IPS DF 6.9 (cell line): ENCODE measurements around the gene BTBD17.

ENCODE experiments used
- DNase-seq: peaks from one replicate; pipeline ENCODE4 v3.0.0-alpha.2; 2013; ENCODE audit warnings: low read depth, low spot score
- H3K27ac ChIP-seq: one replicate; pipeline ENCODE4 v1.5.1; 2013; ENCODE audit warnings: low read length, control low read depth
- H3K27me3 ChIP-seq: 2 replicates; pipeline ENCODE4 v1.6.1; 2013; ENCODE audit warnings: mild to moderate bottlenecking, low read length; ENCODE audit not compliant: control insufficient read depth, insufficient read depth
- H3K36me3 ChIP-seq: 2 replicates; pipeline ENCODE4 v1.6.1; 2013; ENCODE audit warnings: low read length; ENCODE audit not compliant: control insufficient read depth, insufficient read depth
- H3K4me1 ChIP-seq: 2 replicates; pipeline ENCODE4 v1.6.1; 2013; ENCODE audit warnings: low read length; ENCODE audit not compliant: control insufficient read depth, insufficient read depth
- H3K4me3 ChIP-seq: 2 replicates; pipeline ENCODE4 v1.5.1; 2013; ENCODE audit warnings: mild to moderate bottlenecking, low read length
- H3K9me3 ChIP-seq: 2 replicates; pipeline ENCODE4 v1.6.1; 2013; ENCODE audit warnings: low read length, inconsistent platforms; ENCODE audit not compliant: control insufficient read depth, insufficient read depth
- WGBS: extraction: QIAGEN DNeasy Blood & Tissue Kit; methylation state at CpG from one replicate; pipeline ENCODE4 v1.1.7; 2013; ENCODE audit warnings: mixed read lengths, missing lambda C conversion rate; ENCODE audit not compliant: insufficient read length, insufficient coverage; 5-methylcytosine and 5-hydroxymethylcytosine counted together

Gene BTBD17

DNA sequence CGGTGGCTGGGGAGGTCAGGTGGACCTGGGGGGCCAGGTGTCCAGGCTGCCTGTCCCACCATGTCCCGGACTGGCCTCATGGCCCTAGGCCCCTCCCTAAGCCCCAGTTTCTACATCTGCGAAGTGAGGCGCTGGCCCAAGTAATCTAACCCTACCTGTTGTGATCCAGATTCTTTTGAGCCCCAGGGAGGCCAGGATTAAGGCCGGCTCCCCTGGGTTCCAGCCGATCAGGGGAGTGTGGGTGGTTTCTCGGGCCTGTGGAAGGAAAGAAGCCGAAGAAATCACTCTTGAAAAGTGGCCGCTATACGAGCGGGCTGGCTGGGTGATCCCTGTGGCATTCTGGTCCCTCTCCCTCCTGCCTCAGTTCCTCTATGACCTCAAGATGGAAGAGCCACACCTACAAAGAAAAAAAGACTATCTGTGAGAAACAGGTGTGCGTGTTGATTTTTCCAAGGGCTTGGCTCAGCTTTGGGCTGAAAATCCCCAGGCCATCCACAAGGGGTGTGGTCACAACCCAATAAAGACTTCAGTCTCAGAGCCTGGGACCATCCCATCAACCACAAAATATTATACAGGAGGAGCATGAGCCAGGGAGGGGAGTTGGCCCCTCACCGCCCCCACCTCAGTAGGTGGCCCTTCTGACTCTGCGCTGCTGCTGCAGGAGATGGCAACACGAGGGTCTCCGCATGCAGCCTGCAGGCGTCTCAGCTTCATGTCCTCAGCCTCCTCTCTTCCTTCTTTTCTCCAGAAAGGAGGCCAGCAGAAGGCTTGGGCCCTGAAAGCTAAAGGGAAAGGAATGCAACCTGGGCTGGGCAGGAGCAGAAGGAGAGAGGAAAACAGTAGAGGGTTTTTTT is 25.9 kb upstream of the BTBD17 start:
- Histone ChIP-seq H3K36me3 (no peaks in the 10 kb centered on the region), H3K9me3 (no peaks in the 10 kb centered on the region), H3K27ac (no peak overlapping the region), H3K27me3 (no peaks in the 10 kb centered on the region), H3K4me1 (peaks cover 7% of the 10 kb centered on the region), H3K4me3 (no peak overlapping the region)
- DNase-seq = no peak
- WGBS = no CpG with 5 or more reads among the region's 17 CpGs

DNA sequence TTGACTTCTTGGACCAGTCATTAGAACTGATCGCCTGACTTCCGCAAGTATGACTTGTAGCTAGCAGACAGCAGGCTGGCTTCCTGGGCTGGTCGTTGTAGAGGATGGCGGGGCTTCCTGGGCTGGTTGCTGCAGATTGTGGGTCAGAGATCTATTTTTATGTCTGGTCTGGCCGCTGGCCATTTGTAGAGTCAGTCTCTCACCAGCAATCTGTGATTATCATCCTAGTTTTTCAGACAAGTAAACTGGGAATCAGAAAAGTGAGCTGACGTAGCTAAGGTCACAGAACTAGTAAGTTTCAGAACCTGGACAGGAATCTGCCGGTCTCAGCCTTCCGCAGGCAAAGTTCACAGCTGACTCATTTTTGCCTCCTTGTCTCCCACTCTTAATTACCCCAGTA is 24.7 kb upstream of the BTBD17 start:
- DNase-seq = no peak
- no peaks in the 10 kb centered on the region for H3K9me3 ChIP-seq
- no peak overlapping the region for H3K27ac ChIP-seq
- H3K4me3 ChIP-seq = no peak overlapping the region
- no peaks in the 10 kb centered on the region for H3K27me3 ChIP-seq
- no CpG with 5 or more reads among the region's 8 CpGs for WGBS
- H3K4me1 ChIP-seq = peaks cover 7% of the 10 kb centered on the region
- H3K36me3 ChIP-seq = no peaks in the 10 kb centered on the region

DNA sequence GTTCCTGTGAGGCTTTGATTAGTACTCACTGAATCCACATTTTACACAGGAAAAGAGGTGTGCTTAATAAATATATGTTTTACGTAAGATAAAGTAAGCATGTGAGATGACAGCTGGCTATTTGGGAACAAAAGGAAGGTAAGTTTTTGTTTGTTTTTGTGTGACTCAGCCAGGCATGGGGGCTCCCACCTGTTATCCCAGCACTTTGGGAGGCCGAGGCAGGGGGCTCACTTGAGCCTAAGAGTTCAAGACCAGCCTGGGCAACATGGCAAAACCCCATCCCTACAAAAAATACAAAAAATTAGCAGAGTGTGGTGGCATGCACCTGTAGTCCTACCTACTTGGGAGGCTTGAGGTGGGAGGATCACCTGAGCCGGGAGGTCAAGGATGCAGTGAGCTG is 23.5 kb upstream of the BTBD17 start:
- H3K4me3 ChIP-seq = no peak overlapping the region
- WGBS = no CpG with 5 or more reads among the region's 3 CpGs
- H3K27me3 ChIP-seq = no peaks in the 10 kb centered on the region
- no peak for DNase-seq
- no peaks in the 10 kb centered on the region for H3K36me3 ChIP-seq
- H3K9me3 ChIP-seq = no peaks in the 10 kb centered on the region
- no peak overlapping the region for H3K27ac ChIP-seq
- peaks cover 9% of the 10 kb centered on the region for H3K4me1 ChIP-seq

DNA sequence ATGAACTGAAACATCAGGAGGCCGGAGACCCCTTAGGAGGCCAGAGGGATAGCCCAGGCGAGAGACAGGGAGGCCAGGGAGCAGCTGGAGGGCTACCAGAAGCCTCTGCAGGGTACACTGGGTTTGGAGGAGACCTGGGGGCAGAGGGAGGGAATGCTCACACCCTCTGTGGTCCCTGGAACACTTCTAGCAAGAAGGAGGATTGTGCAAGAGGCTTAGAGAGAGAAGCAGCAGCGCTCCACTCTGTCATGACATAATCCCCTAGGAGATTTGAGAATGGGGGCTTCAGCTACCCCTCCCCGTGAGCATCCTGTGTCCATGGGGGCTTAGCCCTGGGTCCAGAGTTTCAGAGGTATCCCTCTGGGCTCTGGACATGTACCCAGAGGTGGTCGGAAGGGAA is 21.5 kb upstream of the BTBD17 start:
- DNase-seq = no peak
- Histone ChIP-seq H3K4me3 (no peak overlapping the region), H3K27me3 (no peaks in the 10 kb centered on the region), H3K27ac (no peak overlapping the region), H3K9me3 (no peaks in the 10 kb centered on the region), H3K36me3 (no peaks in the 10 kb centered on the region), H3K4me1 (peaks cover 8% of the 10 kb centered on the region)
- WGBS = no CpG with 5 or more reads among the region's 5 CpGs

DNA sequence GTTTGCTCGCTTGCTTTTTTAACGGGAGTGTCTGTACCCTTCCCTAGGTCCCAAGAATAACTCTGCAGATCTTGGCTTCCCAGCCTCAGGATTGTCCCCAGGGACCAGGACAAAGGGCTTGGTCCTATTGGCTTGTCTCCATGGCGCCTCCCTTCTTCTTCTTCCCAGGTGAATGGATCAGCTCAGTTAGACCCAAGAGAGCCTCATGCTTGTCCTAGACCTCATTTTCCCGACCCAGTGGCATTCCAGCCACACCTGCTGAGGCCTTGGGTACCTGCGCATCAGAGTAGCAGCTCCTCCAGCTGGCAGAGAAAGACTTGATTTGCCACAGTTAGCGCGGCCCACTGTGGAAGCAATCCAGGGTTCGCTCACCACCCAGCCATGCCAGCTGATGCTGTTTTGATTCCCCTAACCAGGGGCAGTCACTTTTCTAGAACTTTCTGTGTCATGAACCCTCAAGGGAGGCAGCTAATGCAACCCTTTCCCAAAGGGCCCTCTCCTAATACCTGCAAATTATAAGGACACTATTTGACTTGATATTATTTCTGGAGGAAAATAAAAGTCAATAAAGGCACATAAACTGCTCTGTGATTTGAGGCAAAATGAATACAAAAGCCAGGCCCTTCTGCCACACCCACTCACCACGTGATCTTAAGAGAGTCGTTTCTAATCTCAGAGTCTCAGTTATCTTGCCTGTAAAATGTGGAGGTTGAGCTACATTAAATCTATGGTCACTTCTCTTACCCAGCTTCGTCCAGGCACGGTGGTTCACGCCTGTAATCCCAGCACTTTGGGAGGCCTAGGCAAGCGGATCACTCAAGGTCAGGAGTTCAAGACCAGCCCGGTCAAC is 19.5 kb upstream of the BTBD17 start:
- DNase-seq = no peak
- no CpG with 5 or more reads among the region's 15 CpGs for WGBS
- Histone ChIP-seq H3K9me3 (no peaks in the 10 kb centered on the region), H3K4me3 (no peak overlapping the region), H3K36me3 (no peaks in the 10 kb centered on the region), H3K4me1 (peaks cover 2% of the 10 kb centered on the region; the same call in 1 of the 2 replicates), H3K27me3 (no peaks in the 10 kb centered on the region), H3K27ac (no peak overlapping the region)

DNA sequence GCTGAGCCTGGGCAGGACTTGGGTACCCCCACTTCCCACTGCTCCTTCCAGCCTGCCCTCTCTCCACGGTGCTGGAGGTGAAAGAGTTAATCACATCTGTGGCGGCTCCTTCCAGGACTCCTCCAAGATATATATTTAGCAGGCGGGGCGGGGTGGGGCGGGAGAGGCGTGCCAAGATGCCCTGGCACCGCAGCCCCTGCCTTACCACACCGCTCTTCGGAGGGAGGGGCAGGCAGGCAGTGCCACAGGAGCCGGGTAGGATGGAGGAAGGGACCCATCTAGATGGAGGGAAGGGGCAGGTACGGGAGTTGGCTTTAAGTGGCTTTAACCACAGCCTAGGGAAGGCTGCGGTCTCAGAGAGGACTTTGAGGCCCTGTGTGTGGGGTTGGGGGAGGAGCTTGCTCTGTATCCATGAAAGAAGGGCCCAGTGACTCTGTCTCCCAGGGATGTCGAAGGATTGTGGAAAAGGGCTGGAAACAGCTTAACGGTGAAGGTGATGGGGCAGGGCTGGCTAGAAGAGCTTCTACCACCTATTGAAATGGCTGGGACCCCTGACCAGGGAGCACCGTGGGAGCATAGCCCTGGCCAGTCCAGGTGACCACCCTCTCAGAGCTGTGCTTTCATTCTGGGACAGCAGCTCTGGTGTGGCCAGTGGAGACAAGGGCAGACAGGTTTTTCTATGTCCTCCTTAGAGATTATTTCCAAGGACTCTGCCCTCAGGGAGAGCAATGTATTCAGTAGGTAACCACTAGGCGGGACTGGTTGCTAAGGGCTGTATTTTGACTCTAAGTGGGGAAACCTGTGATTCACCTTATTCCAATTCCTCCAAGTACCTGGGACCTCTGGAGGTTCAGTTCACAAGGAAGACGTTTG is 18.7 kb upstream of the BTBD17 start:
- no CpG with 5 or more reads among the region's 17 CpGs for WGBS
- Histone ChIP-seq H3K4me3 (no peak overlapping the region), H3K9me3 (no peaks in the 10 kb centered on the region), H3K4me1 (peaks cover 2% of the 10 kb centered on the region; the same call in 1 of the 2 replicates), H3K27me3 (no peaks in the 10 kb centered on the region), H3K27ac (no peak overlapping the region), H3K36me3 (no peaks in the 10 kb centered on the region)
- no peak for DNase-seq

DNA sequence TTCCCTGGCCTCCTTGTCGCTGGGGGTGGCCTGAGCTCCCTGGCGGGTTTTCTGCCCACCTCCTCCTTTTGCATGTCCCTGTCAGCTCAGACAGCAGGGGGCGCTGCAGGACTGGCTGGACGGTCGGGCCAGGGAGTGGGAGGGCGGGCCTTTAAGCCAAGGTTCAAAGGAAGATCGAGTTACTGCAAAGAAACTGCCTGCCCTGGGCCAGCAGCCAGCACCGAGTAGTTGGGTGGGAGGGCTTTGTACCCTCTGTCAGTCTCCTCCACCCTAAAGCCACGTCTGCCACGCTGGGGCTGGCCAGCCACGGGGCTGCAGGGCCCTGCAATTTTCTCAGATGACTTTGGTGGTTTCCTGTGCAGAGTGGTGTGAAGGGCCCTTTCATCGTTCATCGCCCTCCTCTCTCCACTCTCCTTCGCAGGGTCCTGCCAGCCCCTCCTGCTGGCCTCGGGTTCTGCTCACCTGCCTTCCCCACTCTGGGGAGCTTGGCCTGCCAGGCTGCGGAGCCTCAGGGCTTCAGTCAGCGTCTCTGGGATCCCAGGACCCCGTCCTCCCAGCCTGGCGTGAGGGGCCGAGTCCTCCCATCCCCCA is 17.9 kb upstream of the BTBD17 start:
- no CpG with 5 or more reads among the region's 20 CpGs for WGBS
- H3K4me1 ChIP-seq = peaks cover 2% of the 10 kb centered on the region; the same call in 1 of the 2 replicates
- no peak overlapping the region for H3K27ac ChIP-seq
- H3K4me3 ChIP-seq = no peak overlapping the region
- peak; percentile 64 for DNase-seq
- no peaks in the 10 kb centered on the region for H3K9me3 ChIP-seq
- H3K27me3 ChIP-seq = no peaks in the 10 kb centered on the region
- H3K36me3 ChIP-seq = no peaks in the 10 kb centered on the region

DNA sequence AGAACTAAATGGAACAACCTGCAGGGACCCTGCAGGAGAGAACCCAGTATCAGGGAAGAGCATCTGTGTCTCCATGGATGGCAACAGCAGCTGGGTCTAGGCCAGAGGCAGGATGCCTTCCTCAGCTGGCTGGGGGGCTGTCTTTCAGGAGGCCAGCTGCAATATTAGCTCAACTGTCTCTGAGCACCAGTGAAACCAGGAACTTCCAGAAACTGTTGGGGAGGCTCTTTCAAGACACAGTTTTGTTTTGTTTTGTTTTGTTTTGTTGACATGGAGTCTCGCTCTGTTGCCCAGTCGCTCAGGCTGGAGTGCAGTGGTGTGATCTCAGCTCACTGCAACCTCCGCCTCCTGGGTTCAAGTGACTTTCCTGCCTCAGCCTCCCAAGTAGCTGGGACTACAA is 13.2 kb upstream of the BTBD17 start:
- Histone ChIP-seq H3K4me1 (no peaks in the 10 kb centered on the region), H3K36me3 (no peaks in the 10 kb centered on the region), H3K27me3 (no peaks in the 10 kb centered on the region), H3K9me3 (no peaks in the 10 kb centered on the region), H3K27ac (no peak overlapping the region), H3K4me3 (no peak overlapping the region)
- DNase-seq = no peak
- WGBS = no CpG with 5 or more reads among the region's 3 CpGs

DNA sequence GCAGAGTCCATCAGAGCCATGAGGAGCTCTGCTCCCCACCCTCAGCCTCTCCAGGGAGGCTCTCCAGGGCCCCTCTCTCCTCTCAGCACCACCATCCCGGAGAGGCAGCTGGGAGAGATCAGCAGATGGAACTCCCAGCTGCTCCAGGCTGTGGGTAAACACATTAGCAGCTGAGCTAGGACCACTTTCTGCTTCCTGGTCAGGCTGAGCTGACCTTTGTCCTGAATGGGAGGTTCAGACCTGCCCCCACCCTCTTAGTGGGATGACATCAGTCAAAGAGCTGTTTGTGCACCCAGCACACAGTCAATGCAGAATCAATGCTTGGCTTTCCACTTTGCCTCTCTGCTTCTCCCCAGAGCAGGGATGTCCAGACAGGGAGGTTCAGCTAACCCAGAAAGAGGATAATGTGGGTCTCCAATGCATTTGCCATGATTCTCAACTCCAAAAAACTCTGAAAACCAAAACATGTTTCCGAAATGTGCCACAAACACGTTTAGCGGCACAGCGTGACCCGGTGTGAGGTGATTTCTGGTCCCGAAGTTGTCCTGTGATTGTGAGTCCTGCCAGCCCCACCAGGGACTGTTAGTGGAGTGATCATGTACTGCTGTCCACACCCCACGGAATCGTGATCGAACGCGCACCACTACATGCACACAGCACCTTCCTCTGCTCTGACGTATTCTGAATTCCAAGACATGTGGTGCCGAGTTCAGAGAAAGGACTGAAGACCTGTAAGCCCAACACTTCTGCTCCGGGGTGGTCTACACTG is 12.4 kb upstream of the BTBD17 start:
- DNase-seq = no peak
- no peaks in the 10 kb centered on the region for H3K9me3 ChIP-seq
- no peak overlapping the region for H3K4me3 ChIP-seq
- no peaks in the 10 kb centered on the region for H3K27me3 ChIP-seq
- WGBS = no CpG with 5 or more reads among the region's 15 CpGs
- no peaks in the 10 kb centered on the region for H3K36me3 ChIP-seq
- no peak overlapping the region for H3K27ac ChIP-seq
- H3K4me1 ChIP-seq = peaks cover 1% of the 10 kb centered on the region; the same call in 1 of the 2 replicates
